Smooth muscle cell (in vitro differentiated cells): Measurements from ENCODE around the gene AKR1B15. TPM values are rescaled to one million over a fixed set of nuclear protein-coding genes. Genes with fewer than 3 reads are reported as not detected.
A peak's percentile ranks its signal among the peaks of the same experiment; 100 is the strongest.

Experiments
- DNase-seq: peaks from one replicate; lab custom pipeline; 2025; ENCODE audit not compliant: unreplicated experiment; lab: John Stamatoyannopoulos, UW
- H2AFZ ChIP-seq: fragments of 200-600 bp; sonication (generic); 2 replicates; pipeline ENCODE4 v1.6.0; 2016; ENCODE audit warnings: antibody characterized with exemption, low read depth, mild to moderate bottlenecking
- H3F3A ChIP-seq: fragments of 200-600 bp; sonication (generic); 2 replicates; pipeline ENCODE4 v1.6.0; 2017; ENCODE audit warnings: antibody characterized with exemption, low read depth
- H3K27ac ChIP-seq: fragments of 200-600 bp; sonication (generic); 2 replicates; pipeline ENCODE4 v1.5.1; 2016; ENCODE audit warnings: low read depth, mild to moderate bottlenecking
- H3K27me3 ChIP-seq: fragments of 200-600 bp; sonication (generic); 2 replicates; pipeline ENCODE4 v1.6.1; 2016; ENCODE audit warnings: low read depth, mild to moderate bottlenecking
- H3K36me3 ChIP-seq: fragments of 200-600 bp; sonication (generic); 2 replicates; pipeline ENCODE4 v1.5.1; 2016; ENCODE audit warnings: low read depth
- H3K4me1 ChIP-seq: fragments of 200-600 bp; sonication (generic); 2 replicates; pipeline ENCODE4 v1.5.1; 2016; ENCODE audit warnings: low read depth
- H3K4me2 ChIP-seq: fragments of 200-600 bp; sonication (generic); 2 replicates; pipeline ENCODE4 v1.6.0; 2016; ENCODE audit warnings: mild to moderate bottlenecking
- H3K4me3 ChIP-seq: fragments of 200-600 bp; sonication (generic); 2 replicates; pipeline ENCODE4 v1.5.1; 2016; ENCODE audit warnings: mild to moderate bottlenecking
- H3K79me2 ChIP-seq: fragments of 200-600 bp; sonication (generic); 2 replicates; pipeline ENCODE4 v1.6.0; 2016; ENCODE audit warnings: low read depth, mild to moderate bottlenecking
- H3K9ac ChIP-seq: fragments of 200-600 bp; sonication (generic); 2 replicates; pipeline ENCODE4 v1.6.0; 2016; ENCODE audit warnings: low read depth
- H3K9me3 ChIP-seq: fragments of 200-600 bp; sonication (generic); replicated peaks from 2 replicates; pipeline ENCODE4 v1.5.1; 2016; ENCODE audit warnings: low read depth
- H4K20me1 ChIP-seq: fragments of 200-600 bp; sonication (generic); 2 replicates; pipeline ENCODE4 v1.6.0; 2016; ENCODE audit warnings: low read depth
- WGBS: methylation state at CpG from one replicate; pipeline ENCODE4 v1.1.7; 2016; ENCODE audit warnings: low lambda C conversion rate; 5-methylcytosine and 5-hydroxymethylcytosine counted together
- polyA plus RNA-seq: library from polyadenylated mRNA; unstranded; fragments of >200 nt; fragmentation: Nextera tagmentation; extraction: Ambion mirVana; gene quantifications from 2 replicates; pipeline ENCODE4 v1.2.1, GENCODE V29; 2016
- total RNA-seq: library from RNA; depleted of rRNA; stranded (reverse); fragments of >200 nt; gene quantifications from 2 replicates; pipeline ENCODE4 v1.2.3, GENCODE V29; 2014
- TF ChIP-seq, protein P1 (sequence below): fragments of 200-600 bp; sonication (generic); IDR thresholded peaks from 2 replicates; pipeline ENCODE4 v1.5.1; 2017; ENCODE audit warnings: borderline replicate concordance, mild to moderate bottlenecking, antibody characterized with exemption; ENCODE audit not compliant: insufficient read depth, poor library complexity, severe bottlenecking

The AKR1B15 gene
- total and polyA plus RNA-seq, 2 experiments from 2014 or later = 0.43 to 0.81 TPM

DNA sequence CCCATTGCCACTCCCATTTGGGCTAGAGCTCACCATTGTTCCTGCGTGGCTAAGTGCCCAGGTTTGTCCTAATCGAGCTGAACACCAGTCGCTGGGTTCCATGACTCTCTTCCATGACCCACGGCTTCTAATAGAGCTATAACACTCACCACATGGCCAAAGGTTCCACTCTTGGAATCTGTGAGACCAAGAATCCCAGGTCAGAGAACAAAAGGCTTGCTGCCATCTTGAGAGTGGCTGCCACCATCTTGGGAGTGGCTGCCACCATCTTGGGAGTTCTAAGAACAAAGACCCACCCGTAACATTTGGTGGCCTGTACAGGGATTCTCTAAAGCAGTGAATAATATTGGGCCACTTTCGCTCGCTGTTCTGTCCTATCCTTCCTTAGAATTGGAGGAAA lies 37.0 kb downstream of the AKR1B15 start:
- WGBS = 93% methylated on average over 7 of the region's 7 CpGs
- H2AFZ ChIP-seq = no peak overlapping the region
- TF ChIP-seq, protein P1, sequence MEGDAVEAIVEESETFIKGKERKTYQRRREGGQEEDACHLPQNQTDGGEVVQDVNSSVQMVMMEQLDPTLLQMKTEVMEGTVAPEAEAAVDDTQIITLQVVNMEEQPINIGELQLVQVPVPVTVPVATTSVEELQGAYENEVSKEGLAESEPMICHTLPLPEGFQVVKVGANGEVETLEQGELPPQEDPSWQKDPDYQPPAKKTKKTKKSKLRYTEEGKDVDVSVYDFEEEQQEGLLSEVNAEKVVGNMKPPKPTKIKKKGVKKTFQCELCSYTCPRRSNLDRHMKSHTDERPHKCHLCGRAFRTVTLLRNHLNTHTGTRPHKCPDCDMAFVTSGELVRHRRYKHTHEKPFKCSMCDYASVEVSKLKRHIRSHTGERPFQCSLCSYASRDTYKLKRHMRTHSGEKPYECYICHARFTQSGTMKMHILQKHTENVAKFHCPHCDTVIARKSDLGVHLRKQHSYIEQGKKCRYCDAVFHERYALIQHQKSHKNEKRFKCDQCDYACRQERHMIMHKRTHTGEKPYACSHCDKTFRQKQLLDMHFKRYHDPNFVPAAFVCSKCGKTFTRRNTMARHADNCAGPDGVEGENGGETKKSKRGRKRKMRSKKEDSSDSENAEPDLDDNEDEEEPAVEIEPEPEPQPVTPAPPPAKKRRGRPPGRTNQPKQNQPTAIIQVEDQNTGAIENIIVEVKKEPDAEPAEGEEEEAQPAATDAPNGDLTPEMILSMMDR = no peak
- no peak overlapping the region for H3K4me3 ChIP-seq
- H3K9ac ChIP-seq = no peak overlapping the region
- no peaks in the 10 kb centered on the region for H3K79me2 ChIP-seq
- no peaks in the 10 kb centered on the region for H3K36me3 ChIP-seq
- no peaks in the 10 kb centered on the region for H3K9me3 ChIP-seq
- no peaks in the 10 kb centered on the region for H3F3A ChIP-seq
- H4K20me1 ChIP-seq = no peaks in the 10 kb centered on the region
- no peak for DNase-seq
- peaks cover 4% of the 10 kb centered on the region for H3K27me3 ChIP-seq
- H3K4me1 ChIP-seq = no peaks in the 10 kb centered on the region
- H3K4me2 ChIP-seq = no peak overlapping the region
- H3K27ac ChIP-seq = no peak overlapping the region

DNA sequence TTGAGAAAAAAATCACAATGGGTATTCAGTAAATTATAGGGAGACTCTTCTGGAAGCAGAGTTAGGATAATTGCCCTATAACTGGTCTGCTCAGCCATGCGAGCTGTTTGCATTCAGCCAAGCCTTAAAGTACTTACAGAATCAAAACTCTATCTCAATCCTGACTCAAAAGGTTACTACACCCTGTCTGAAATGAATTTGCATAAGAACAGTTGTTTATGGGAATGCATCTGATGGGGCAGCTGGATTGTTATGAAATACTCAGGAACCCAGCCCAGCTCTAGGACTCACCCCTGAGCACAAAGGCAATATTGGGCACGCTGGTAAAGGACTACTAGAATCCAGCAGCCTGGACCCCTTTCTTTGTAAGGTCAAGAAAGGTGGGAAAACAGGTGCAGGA lies 38.8 kb downstream of the AKR1B15 start:
- Histone ChIP-seq H3K9me3 (no peaks in the 10 kb centered on the region), H3K79me2 (no peaks in the 10 kb centered on the region), H3K4me3 (no peak overlapping the region), H3K36me3 (no peaks in the 10 kb centered on the region), H3K9ac (no peak overlapping the region), H3K4me1 (no peaks in the 10 kb centered on the region), H3K27ac (no peak overlapping the region), H3F3A (no peaks in the 10 kb centered on the region), H2AFZ (no peak overlapping the region), H3K4me2 (no peak overlapping the region), H3K27me3 (no peaks in the 10 kb centered on the region), H4K20me1 (no peaks in the 10 kb centered on the region)
- 58% methylated on average over 2 of the region's 2 CpGs for WGBS
- no peak for DNase-seq
- TF ChIP-seq, protein P1 = no peak

DNA sequence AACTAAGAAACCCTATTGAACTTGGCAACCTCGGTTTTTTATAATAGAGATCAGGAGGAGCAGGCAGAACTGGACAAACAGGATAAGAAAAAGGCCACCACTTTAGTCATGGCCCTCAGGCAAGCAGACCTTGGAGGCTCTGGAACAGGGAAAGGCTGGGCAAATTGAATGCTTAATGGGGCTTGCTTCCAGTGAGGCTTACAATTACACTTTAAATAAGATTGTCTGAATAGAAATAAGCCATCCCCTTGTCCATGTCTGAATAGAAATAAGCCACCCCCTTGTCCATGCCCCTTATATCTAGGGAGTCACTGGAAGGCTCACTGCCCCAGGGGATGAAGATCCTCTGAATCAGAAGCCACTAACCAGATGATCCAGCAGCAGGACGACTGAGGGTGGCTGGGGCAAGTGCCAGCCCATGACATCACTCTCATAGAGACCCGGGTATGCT lies 40.6 kb downstream of the AKR1B15 start:
- Histone ChIP-seq H3F3A (no peaks in the 10 kb centered on the region), H3K9ac (no peak overlapping the region), H3K27me3 (no peaks in the 10 kb centered on the region), H3K9me3 (no peaks in the 10 kb centered on the region), H3K36me3 (no peaks in the 10 kb centered on the region), H2AFZ (no peak overlapping the region), H3K4me1 (peaks cover 5% of the 10 kb centered on the region), H4K20me1 (no peaks in the 10 kb centered on the region), H3K27ac (peak overlapping the region; percentile 70), H3K79me2 (no peaks in the 10 kb centered on the region), H3K4me2 (no peak overlapping the region), H3K4me3 (no peak overlapping the region)
- 46% methylated on average over 3 of the region's 3 CpGs for WGBS
- TF ChIP-seq, protein P1 = no peak
- no peak for DNase-seq
